Skeletal muscle satellite cell (primary cell): ENCODE results near the gene SLC22A23.

ENCODE experiments used
- H3K27me3 ChIP-seq: 2 replicates; pipeline ENCODE4 v1.7.0; 2013; ENCODE audit warnings: low read length; ENCODE audit not compliant: control insufficient read depth, insufficient read depth
- H3K36me3 ChIP-seq: 2 replicates; pipeline ENCODE4 v1.7.0; 2013; ENCODE audit warnings: mild to moderate bottlenecking, control low read depth, low read length; ENCODE audit not compliant: insufficient read depth
- H3K4me1 ChIP-seq: 2 replicates; pipeline ENCODE4 v1.7.0; 2013; ENCODE audit warnings: low read length; ENCODE audit not compliant: control insufficient read depth, insufficient read depth
- H3K4me2 ChIP-seq: 2 replicates; pipeline ENCODE4 v1.7.0; 2013; ENCODE audit warnings: mild to moderate bottlenecking, low read length
- H3K4me3 ChIP-seq: 2 replicates; pipeline ENCODE4 v1.7.0; 2013; ENCODE audit warnings: low read length
- H3K9ac ChIP-seq: 2 replicates; pipeline ENCODE4 v1.7.0; 2013; ENCODE audit warnings: mild to moderate bottlenecking, low read depth, low read length, moderate library complexity
- H3K9me3 ChIP-seq: replicated peaks from 2 replicates; pipeline ENCODE4 v1.7.0; 2013; ENCODE audit warnings: mild to moderate bottlenecking, control low read depth, low read length

Gene SLC22A23

GRCh38 chr6:3355011-3355357 is 101.9 kb downstream of the SLC22A23 start:
- H3K9me3 ChIP-seq, result no peaks in the 10 kb centered on the region
- no peaks in the 10 kb centered on the region for H3K27me3 ChIP-seq
- H3K36me3 ChIP-seq, result no peaks in the 10 kb centered on the region
- peaks cover 34% of the 10 kb centered on the region for H3K4me1 ChIP-seq
- peak overlapping the region; percentile 66 for H3K9ac ChIP-seq
- H3K4me2 ChIP-seq, result no peak overlapping the region
- no peak overlapping the region for H3K4me3 ChIP-seq

DNA sequence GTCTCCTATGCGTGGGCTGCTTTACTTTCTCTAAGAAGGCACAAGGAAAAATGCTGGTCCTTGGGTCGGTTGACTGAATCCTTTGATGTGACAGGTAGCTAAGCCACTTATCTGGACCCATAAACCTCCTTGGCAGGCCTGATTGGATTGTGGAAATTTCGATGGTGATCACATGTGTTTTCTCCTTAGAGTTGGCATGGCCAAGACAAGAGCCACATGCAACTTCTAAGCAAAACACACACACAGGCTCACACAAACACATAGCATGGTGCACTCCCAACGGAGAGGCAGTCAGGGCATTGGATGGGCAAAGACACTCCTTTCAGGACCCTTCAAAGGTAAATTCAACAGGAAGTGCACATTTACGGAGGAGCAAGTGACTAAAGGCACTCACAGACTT is 102.9 kb downstream of the SLC22A23 start:
- Histone ChIP-seq H3K4me2 (no peak overlapping the region), H3K9me3 (no peaks in the 10 kb centered on the region), H3K9ac (no peak overlapping the region), H3K4me1 (peaks cover 44% of the 10 kb centered on the region), H3K4me3 (no peak overlapping the region), H3K36me3 (no peaks in the 10 kb centered on the region), H3K27me3 (no peaks in the 10 kb centered on the region)

DNA sequence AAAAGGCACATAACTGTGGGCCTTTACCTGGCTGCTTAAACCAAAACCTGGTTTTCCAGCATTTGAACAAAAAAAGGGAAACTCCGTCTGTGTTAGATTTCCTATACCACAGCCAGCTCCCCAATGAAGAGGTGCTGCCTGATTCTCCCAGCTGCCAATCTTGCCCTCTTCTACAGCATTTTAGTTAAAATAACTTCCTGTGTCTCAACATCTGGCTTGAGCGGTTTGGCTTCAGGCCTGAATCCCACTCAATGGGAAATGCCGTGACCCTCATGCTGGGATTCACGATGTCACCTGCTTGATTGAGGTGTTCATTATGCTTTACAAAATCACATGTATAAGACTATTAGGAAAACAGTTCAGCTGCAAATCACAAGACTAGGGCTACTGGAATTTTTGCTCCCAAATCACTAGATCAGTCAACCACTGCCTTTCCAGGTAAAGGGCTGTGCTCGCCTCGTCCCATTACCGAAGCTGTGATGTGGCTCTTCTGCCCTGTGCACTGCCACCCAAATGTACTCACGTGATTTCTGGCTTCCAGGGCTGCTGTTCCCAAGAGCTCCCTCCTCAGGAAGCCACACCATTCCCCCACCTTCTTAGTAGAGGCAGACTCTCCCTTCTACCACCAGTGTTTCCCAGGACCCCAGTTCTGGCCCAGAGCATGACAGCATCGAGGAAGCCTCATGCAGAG is 103.5 kb downstream of the SLC22A23 start:
- H3K4me2 ChIP-seq, result no peak overlapping the region
- H3K27me3 ChIP-seq, result no peaks in the 10 kb centered on the region
- no peak overlapping the region for H3K9ac ChIP-seq
- H3K9me3 ChIP-seq, result no peaks in the 10 kb centered on the region
- H3K36me3 ChIP-seq, result no peaks in the 10 kb centered on the region
- no peak overlapping the region for H3K4me3 ChIP-seq
- H3K4me1 ChIP-seq, result peaks cover 50% of the 10 kb centered on the region

- Histone ChIP-seq H3K36me3 (no peaks in the 10 kb centered on the region), H3K9me3 (no peaks in the 10 kb centered on the region), H3K27me3 (no peaks in the 10 kb centered on the region), H3K4me1 (peaks cover 50% of the 10 kb centered on the region), H3K4me2 (no peak overlapping the region), H3K9ac (no peak overlapping the region), H3K4me3 (no peak overlapping the region)
Observed at GRCh38 chr6:3352678-3353077, 104.2 kb downstream of the SLC22A23 start.

DNA sequence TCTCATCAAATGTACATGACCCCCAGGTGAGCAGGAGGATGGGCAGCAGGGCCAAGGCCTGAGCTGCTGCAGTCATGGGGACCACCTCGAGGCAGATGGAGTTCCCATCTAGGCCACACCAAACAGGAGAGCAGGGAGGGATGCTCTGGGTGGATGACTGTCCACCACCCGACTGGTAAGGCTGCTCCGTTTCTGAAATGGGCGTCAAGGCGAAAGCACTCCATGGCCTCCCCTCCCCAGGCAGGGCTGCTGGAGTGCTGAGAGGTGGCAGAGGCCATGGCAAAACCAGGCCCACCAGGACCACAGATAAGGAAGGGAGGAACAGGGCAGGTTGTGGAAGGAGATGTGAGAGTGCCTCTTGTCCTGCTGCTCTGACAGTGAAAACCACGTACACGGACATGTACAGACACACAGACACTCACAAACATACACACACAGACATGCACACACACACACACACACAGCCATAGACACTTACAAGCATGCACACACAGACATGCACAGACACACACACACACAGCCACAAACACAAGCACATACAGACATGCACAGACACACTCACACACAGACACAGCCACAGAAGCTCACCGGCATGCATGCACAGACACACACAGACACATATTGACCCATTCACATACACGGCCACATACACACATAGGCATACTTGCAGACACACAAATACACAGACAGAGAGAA is 104.9 kb downstream of the SLC22A23 start:
- Histone ChIP-seq H3K9me3 (no peaks in the 10 kb centered on the region), H3K36me3 (no peaks in the 10 kb centered on the region), H3K4me2 (no peak overlapping the region), H3K4me3 (no peak overlapping the region), H3K4me1 (peaks cover 50% of the 10 kb centered on the region), H3K9ac (no peak overlapping the region), H3K27me3 (no peaks in the 10 kb centered on the region)

- no peaks in the 10 kb centered on the region for H3K27me3 ChIP-seq
Observed at GRCh38 chr6:3351105-3351676, 105.7 kb downstream of the SLC22A23 start.

DNA sequence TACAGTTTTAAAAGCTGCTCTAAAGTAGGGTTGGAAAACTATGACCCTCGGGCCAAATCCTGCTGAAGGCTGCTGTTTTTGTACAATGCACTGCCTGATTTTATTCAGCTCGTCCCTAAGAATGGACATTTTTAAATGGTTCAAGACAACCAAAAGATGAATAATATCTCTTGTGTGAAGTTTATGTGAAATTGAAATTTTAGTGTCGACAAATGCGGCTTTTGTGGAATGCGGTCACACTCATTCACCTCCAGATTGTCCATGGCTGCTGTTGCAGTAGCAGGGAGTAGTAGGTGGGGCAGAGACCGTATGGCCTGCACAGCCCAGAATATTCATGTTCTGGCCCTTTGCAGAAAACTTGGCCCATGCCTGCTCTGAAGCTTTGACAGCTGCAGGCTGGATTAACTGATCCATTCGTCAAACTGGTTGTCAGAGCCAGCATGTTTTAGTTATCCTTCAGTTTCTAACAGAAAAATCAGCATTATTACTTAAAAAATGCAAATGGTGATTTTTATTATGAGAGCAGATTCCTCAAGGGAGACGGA is 106.5 kb downstream of the SLC22A23 start:
- H3K9me3 ChIP-seq, result no peaks in the 10 kb centered on the region
- no peak overlapping the region for H3K9ac ChIP-seq
- H3K4me3 ChIP-seq, result no peak overlapping the region
- no peaks in the 10 kb centered on the region for H3K27me3 ChIP-seq
- H3K4me2 ChIP-seq, result peak overlapping the region; percentile 10
- H3K4me1 ChIP-seq, result peaks cover 38% of the 10 kb centered on the region
- H3K36me3 ChIP-seq, result no peaks in the 10 kb centered on the region

More at GRCh38 chr6:3351105-3351676, 105.7 kb downstream of the SLC22A23 start:
- H3K36me3 ChIP-seq, result no peaks in the 10 kb centered on the region
- peaks cover 44% of the 10 kb centered on the region for H3K4me1 ChIP-seq
- no peaks in the 10 kb centered on the region for H3K9me3 ChIP-seq
- H3K9ac ChIP-seq, result no peak overlapping the region
- peak overlapping the region; percentile 36 for H3K4me2 ChIP-seq
- H3K4me3 ChIP-seq, result no peak overlapping the region

DNA sequence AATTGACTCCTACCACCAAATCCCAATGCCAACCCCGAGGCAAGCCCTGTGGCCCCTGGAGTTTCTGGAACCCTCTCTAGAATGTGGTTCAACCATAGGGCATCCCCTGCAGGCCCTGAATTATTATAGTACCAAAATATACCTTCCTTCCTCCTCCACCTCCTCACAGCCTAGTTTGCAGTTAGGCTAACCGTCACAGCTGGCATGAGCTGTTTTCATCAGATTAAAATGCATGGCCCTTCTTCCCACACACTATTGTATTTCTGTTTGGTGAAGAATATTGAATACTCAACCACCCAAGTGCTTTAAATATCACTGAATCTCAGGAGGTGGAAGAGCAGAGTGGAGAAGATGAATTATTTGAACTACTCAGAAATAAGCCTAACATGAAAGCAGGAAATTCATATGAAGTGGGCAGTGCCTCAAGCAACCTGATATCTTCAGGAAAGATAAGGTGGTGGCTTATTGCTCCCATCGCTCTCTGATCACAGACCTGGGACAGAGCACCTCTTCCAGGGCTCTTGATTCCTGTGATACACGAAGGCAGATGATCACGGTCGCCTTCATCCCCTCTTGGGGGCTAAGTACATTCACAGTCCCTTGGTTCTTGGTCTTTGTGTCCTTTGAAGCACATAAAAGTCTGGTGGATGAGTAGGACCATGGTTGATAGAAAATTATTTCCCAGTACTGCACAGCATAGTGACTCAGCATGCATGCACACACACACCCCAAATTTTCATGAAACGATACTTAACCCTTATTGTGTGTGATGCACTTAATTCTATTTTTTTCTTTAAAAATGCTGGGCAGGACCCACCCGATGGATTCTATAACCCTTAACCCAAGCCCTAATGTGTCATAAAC is 107.2 kb downstream of the SLC22A23 start:
- Histone ChIP-seq H3K9ac (no peak overlapping the region), H3K4me3 (no peak overlapping the region), H3K4me2 (peak overlapping the region; percentile 10)

DNA sequence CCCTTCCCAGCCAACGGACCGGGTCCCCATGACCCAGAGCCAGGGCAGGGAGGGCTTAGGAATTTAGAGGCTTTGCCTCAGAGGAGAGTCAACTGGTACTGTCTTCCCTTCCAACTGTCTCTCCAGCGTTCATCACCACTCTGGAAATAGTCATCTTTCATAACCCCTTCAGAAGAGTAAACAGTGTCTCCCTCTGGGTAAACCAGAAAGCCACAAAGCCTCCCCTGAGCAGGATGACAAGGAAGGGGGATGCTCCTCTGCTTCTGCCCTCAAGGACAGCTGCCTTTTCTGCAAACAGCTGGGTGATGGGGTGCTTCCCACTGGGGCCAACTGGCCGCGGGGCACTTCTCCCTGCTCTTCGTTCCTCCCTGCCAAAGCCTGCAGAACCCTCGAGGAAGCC is 108.0 kb downstream of the SLC22A23 start:
- Histone ChIP-seq H3K9me3 (no peaks in the 10 kb centered on the region), H3K36me3 (no peaks in the 10 kb centered on the region), H3K4me1 (peaks cover 35% of the 10 kb centered on the region), H3K9ac (no peak overlapping the region), H3K27me3 (no peaks in the 10 kb centered on the region), H3K4me2 (no peak overlapping the region), H3K4me3 (no peak overlapping the region)

More for the DNA sequence above, 107.2 kb downstream of the SLC22A23 start:
- H3K36me3 ChIP-seq, result no peaks in the 10 kb centered on the region
- H3K27me3 ChIP-seq, result no peaks in the 10 kb centered on the region
- no peaks in the 10 kb centered on the region for H3K9me3 ChIP-seq
- H3K4me1 ChIP-seq, result peaks cover 35% of the 10 kb centered on the region

GRCh38 chr6:3347826-3348225 is 109.0 kb downstream of the SLC22A23 start:
- no peaks in the 10 kb centered on the region for H3K36me3 ChIP-seq
- H3K27me3 ChIP-seq, result no peaks in the 10 kb centered on the region
- no peaks in the 10 kb centered on the region for H3K9me3 ChIP-seq
- H3K4me3 ChIP-seq, result no peak overlapping the region
- H3K4me2 ChIP-seq, result no peak overlapping the region
- peaks cover 35% of the 10 kb centered on the region for H3K4me1 ChIP-seq
- no peak overlapping the region for H3K9ac ChIP-seq

DNA sequence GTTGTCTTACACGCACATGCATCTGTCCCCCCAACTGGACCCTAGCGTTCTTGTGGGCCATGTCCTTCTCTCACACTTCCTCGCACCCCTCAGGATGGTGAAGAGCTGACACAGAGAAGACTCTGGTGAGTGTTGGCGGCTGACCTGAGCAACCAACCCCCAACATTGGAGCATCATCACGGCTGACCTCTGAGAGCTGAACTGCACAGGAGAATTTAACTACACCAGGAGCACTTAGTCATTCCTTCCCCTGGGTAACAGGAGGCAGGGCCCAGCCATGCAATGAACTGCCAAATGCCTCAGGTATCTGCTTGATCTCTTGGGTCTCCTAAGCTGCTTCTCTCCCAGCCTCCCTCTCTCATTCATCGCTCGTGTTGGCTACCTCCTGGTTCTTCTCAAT is 109.6 kb downstream of the SLC22A23 start:
- Histone ChIP-seq H3K9ac (no peak overlapping the region), H3K9me3 (no peaks in the 10 kb centered on the region), H3K36me3 (no peaks in the 10 kb centered on the region), H3K4me3 (no peak overlapping the region), H3K4me2 (no peak overlapping the region), H3K27me3 (no peaks in the 10 kb centered on the region), H3K4me1 (peaks cover 37% of the 10 kb centered on the region)
